HepG2 (cell line): ENCODE results near the gene NEDD4L. TPM values are rescaled to one million over a fixed set of nuclear protein-coding genes. Genes with fewer than 3 reads are reported as not detected.

Experiments used
- ATAC-seq: fragments of 200-7000 bp; cut with Tn5 transposase; 3 replicates; pipeline ENCODE4 v1.9.1; 2020; ENCODE audit warnings: mild to moderate bottlenecking, moderate library complexity
- BruUV-seq: library from RNA; stranded (reverse); fragments of 400-500 nt; replicated peaks from 2 replicates; lab custom pipeline; 2021; lab: Mats Ljungman, UMichigan
- CTCF ChIA-PET: fragments of 300-600 bp; formaldehyde crosslinking; extraction: SDS; loops from one replicate; lab custom pipeline; 2021; ENCODE audit warnings: low total read pairs, inconsistent platforms, low intra/inter-chr PET ratio; lab: Yijun Ruan, JAX
- POLR2A ChIA-PET: fragments of 350-600 bp; sonication (Branson Sonifier 250); formaldehyde crosslinking; loops from one replicate; lab custom pipeline; 2020; ENCODE audit warnings: antibody characterized with exemption, inconsistent platforms; lab: Yijun Ruan, JAX
- DNase-seq: peaks from one replicate; pipeline ENCODE4 v3.0.0-alpha.2; 2015; ENCODE audit warnings: low spot score
- FAIRE-seq: peaks from 3 replicates; lab custom pipeline; 2011; peaks lifted over from hg19 to GRCh38; lab: Jason Lieb, UNC
- H2AFZ ChIP-seq: one replicate; pipeline ENCODE4 v1.6.1; 2011; ENCODE audit warnings: low read length, inconsistent platforms
- H3K27ac ChIP-seq: fragments of 300-600 bp; 3 replicates; pipeline ENCODE4 v1.8.0; 2011; ENCODE audit warnings: mixed run types, mild to moderate bottlenecking, mixed read lengths, low read length, inconsistent platforms; ENCODE audit not compliant: insufficient read depth; ENCODE audit errors: extremely low read length
- H3K27me3 ChIP-seq, 2 experiments: fragments of 200-600 bp in 1 of 2; 2 replicates in 1 of 2; 3 replicates in 1 of 2; pipeline versions ENCODE4 v1.6.0 to v1.8.0; 2011; ENCODE audit warnings: low read length in 2 of 2, mild to moderate bottlenecking in 2 of 2, moderate library complexity in 2 of 2, inconsistent platforms in 1 of 2; ENCODE audit not compliant: insufficient read depth in 2 of 2, control insufficient read depth in 1 of 2
- H3K36me3 ChIP-seq, 2 experiments: fragments of 200-600 bp in 1 of 2; replicated peaks in 1 of 2; 2 replicates in 1 of 2; 3 replicates in 1 of 2; pipeline versions ENCODE4 v1.5.1 to v1.8.0; 2011; ENCODE audit warnings: low read length in 2 of 2, inconsistent platforms in 1 of 2; ENCODE audit not compliant: insufficient read depth in 2 of 2, control insufficient read depth in 1 of 2
- H3K4me1 ChIP-seq: 2 replicates; pipeline ENCODE4 v1.5.1; 2012; ENCODE audit warnings: low read length, inconsistent platforms; ENCODE audit not compliant: insufficient read depth
- H3K4me2 ChIP-seq: 2 replicates; pipeline ENCODE4 v1.6.0; 2011; ENCODE audit warnings: low read depth, low read length, inconsistent platforms
- H3K4me3 ChIP-seq, 3 experiments: fragments of 200-600 bp in 1 of 3; sonication (generic), shearing (Covaris generic) in 1 of 3; replicated peaks in 1 of 3; 2 replicates each; pipeline ENCODE4 v1.5.1; 2011 to 2016; ENCODE audit warnings: low read length in 3 of 3, inconsistent platforms in 2 of 3, low read depth in 2 of 3, mild to moderate bottlenecking in 2 of 3, control low read depth in 1 of 3, mixed read lengths in 1 of 3; ENCODE audit not compliant: insufficient read depth in 1 of 3
- H3K79me2 ChIP-seq: one replicate; pipeline ENCODE4 v1.6.1; 2011; ENCODE audit warnings: low read length, inconsistent platforms; ENCODE audit not compliant: insufficient read depth
- H3K9ac ChIP-seq: 2 replicates; pipeline ENCODE4 v1.6.0; 2011; ENCODE audit warnings: mild to moderate bottlenecking, low read depth, low read length, inconsistent platforms; ENCODE audit not compliant: insufficient read depth
- H3K9me3 ChIP-seq: 2 replicates; pipeline ENCODE4 v1.5.1; 2012; ENCODE audit warnings: mild to moderate bottlenecking, low read length
- H4K20me1 ChIP-seq: 2 replicates; pipeline ENCODE4 v1.6.0; 2011; ENCODE audit warnings: inconsistent platforms, mild to moderate bottlenecking, low read length, moderate library complexity; ENCODE audit not compliant: insufficient read depth
- ATAD3A ChIP-seq: sonication (generic); formaldehyde crosslinking; IDR thresholded peaks from 2 replicates; pipeline ENCODE4 v1.4.0; 2020; ENCODE audit warnings: missing genetic modification reagents
- ATF2 ChIP-seq: sonication (generic); formaldehyde crosslinking; IDR thresholded peaks from 2 replicates; pipeline ENCODE4 v1.4.0; 2020; ENCODE audit warnings: missing genetic modification reagents
- CBX5 ChIP-seq: sonication (generic); formaldehyde crosslinking; IDR thresholded peaks from 2 replicates; pipeline ENCODE4 v1.4.0; 2020; ENCODE audit warnings: missing genetic modification reagents, borderline replicate concordance
- GPBP1L1 ChIP-seq: sonication (generic); formaldehyde crosslinking; IDR thresholded peaks from 2 replicates; pipeline ENCODE4 v1.5.0; 2020; ENCODE audit warnings: mild to moderate bottlenecking, missing genetic modification reagents
- PAWR ChIP-seq: sonication (generic); formaldehyde crosslinking; IDR thresholded peaks from 2 replicates; pipeline ENCODE4 v1.4.0; 2020; ENCODE audit warnings: missing genetic modification reagents, mild to moderate bottlenecking, borderline replicate concordance
- PTBP1 ChIP-seq: fragments of 200-400 bp; formaldehyde crosslinking; IDR thresholded peaks from 2 replicates; pipeline ENCODE4 v1.6.1; 2018; ENCODE audit warnings: low read length, low read depth; ENCODE audit not compliant: poor library complexity, severe bottlenecking
- SAP130 ChIP-seq: IDR thresholded peaks from 2 replicates; pipeline ENCODE4 v1.6.1; 2016; ENCODE audit warnings: low read depth
- TGIF2 ChIP-seq: IDR thresholded peaks from 2 replicates; pipeline ENCODE4 v1.6.1; 2016; ENCODE audit warnings: control low read depth, missing compliant biosample characterization
- ZBTB7A ChIP-seq: sonication (generic); formaldehyde crosslinking; IDR thresholded peaks from 2 replicates; pipeline ENCODE4 v1.8.0; 2022; ENCODE audit warnings: mild to moderate bottlenecking, missing genetic modification reagents
- ZNF101 ChIP-seq: sonication (generic); formaldehyde crosslinking; IDR thresholded peaks from 2 replicates; pipeline ENCODE4 v1.4.0; 2020; ENCODE audit warnings: mild to moderate bottlenecking, low read depth, missing genetic modification reagents, borderline replicate concordance
- ZNF33A ChIP-seq: sonication (generic); formaldehyde crosslinking; IDR thresholded peaks from 2 replicates; pipeline ENCODE4 v1.5.1; 2020; ENCODE audit warnings: missing genetic modification reagents, mild to moderate bottlenecking, moderate library complexity, borderline replicate concordance
- ZNF615 ChIP-seq: sonication (generic); formaldehyde crosslinking; IDR thresholded peaks from 2 replicates; pipeline ENCODE4 v1.5.0; 2020; ENCODE audit warnings: mild to moderate bottlenecking, missing genetic modification reagents, borderline replicate concordance
- WGBS: methylation state at CpG from one replicate; pipeline ENCODE4 v1.1.6; 2017; ENCODE audit warnings: low lambda C conversion rate; 5-methylcytosine and 5-hydroxymethylcytosine counted together
- in situ Hi-C: cut with HindIII; loops from 2 replicates; pipeline ENCODE4 v1.10.0; 2017; ENCODE audit warnings: low pct_unique_long_range_greater_than_20kb; ENCODE audit not compliant: extremely low pct_ligation_motif_present
- intact Hi-C: fragments of 100-400 bp; cut with micrococcal nuclease; formaldehyde crosslinking; loops from one replicate; pipeline ENCODE4 v1.10.0; 2022; ENCODE audit not compliant: unreplicated experiment
- polyA plus RNA-seq, 8 experiments: library from polyadenylated mRNA; depleted of rRNA in 3 of 8; stranded (reverse) in 7 of 8; unstranded in 1 of 8; fragments of >200 nt; fragmentation: Illumina TruSeq in 4 of 8; extraction: Trizol in 4 of 8; gene quantifications; 2 replicates each; pipeline versions ENCODE4 v1.2.1 to v1.2.3, GENCODE V29; 2011 to 2016; ENCODE audit warnings: low read depth in 4 of 8, missing spikeins in 1 of 8, mixed read lengths in 1 of 8; ENCODE audit not compliant: insufficient read depth in 1 of 8
- total RNA-seq, 5 experiments: library from RNA; depleted of rRNA; stranded (reverse); fragments of >200 nt; fragmentation: Illumina TruSeq; extraction: Trizol; gene quantifications; 2 replicates each; pipeline ENCODE4 v1.2.3, GENCODE V29; 2016; ENCODE audit warnings: low read depth in 1 of 5
- TF ChIP-seq, protein P1 (sequence below): sonication (generic); formaldehyde crosslinking; IDR thresholded peaks from 2 replicates; pipeline ENCODE4 v1.5.0; 2020; ENCODE audit warnings: missing genetic modification reagents
- TF ChIP-seq, protein P2 (sequence below): sonication (generic); formaldehyde crosslinking; IDR thresholded peaks from 2 replicates; pipeline ENCODE4 v1.8.1; 2023; ENCODE audit warnings: mild to moderate bottlenecking, missing genetic modification reagents, borderline replicate concordance

Gene NEDD4L
- total and polyA plus RNA-seq, 2 of the 13 experiments (the other 11 are each of a cell fraction or from before 2014, with no cell fraction given): 168 to 390 TPM

GRCh38 chr18:58150772-58151171 is 106.7 kb downstream of the NEDD4L start:
- no CpG with 5 or more reads among the region's 4 CpGs for WGBS
- Histone ChIP-seq H2AFZ (no peak overlapping the region), H3K9ac (no peak overlapping the region), H3K27me3 (no peaks in the 10 kb centered on the region), H3K9me3 (no peaks in the 10 kb centered on the region), H3K4me3 (no peak overlapping the region), H3K4me1 (peaks cover 50% of the 10 kb centered on the region), H3K27ac (no peak overlapping the region), H3K36me3 (no peaks in the 10 kb centered on the region), H3K4me2 (no peak overlapping the region), H4K20me1 (no peaks in the 10 kb centered on the region), H3K79me2 (peaks cover 20% of the 10 kb centered on the region)
- ATAC-seq (no peak), DNase-seq (no peak), FAIRE-seq (no peak)
- in situ Hi-C loops (no loop called here), intact Hi-C loops (no loop called here)
- ChIA-PET POLR2A (no interaction called here), CTCF (no interaction called here)
- no TSS peak for BruUV-seq
- TF ChIP-seq ATAD3A (CRISPR knock-in tag) (no peak), ZBTB7A (CRISPR knock-in tag) (no peak), TGIF2 (no peak), CBX5 (no peak), PAWR (CRISPR knock-in tag) (no peak), ZNF615 (CRISPR knock-in tag) (no peak), ATF2 (CRISPR knock-in tag) (no peak), SAP130 (CRISPR knock-in tag) (no peak), PTBP1 (no peak), ZNF33A (no peak), GPBP1L1 (no peak), ZNF101 (CRISPR knock-in tag) (no peak)
- TF ChIP-seq, protein P1, sequence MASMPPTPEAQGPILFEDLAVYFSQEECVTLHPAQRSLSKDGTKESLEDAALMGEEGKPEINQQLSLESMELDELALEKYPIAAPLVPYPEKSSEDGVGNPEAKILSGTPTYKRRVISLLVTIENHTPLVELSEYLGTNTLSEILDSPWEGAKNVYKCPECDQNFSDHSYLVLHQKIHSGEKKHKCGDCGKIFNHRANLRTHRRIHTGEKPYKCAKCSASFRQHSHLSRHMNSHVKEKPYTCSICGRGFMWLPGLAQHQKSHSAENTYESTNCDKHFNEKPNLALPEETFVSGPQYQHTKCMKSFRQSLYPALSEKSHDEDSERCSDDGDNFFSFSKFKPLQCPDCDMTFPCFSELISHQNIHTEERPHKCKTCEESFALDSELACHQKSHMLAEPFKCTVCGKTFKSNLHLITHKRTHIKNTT (CRISPR knock-in tag): no peak
- TF ChIP-seq, protein P2, sequence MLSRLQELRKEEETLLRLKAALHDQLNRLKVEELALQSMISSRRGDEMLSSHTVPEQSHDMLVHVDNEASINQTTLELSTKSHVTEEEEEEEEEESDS (CRISPR knock-in tag): no peak
